ENCODE measurements around the gene DIS3L2.

The DIS3L2 gene

GRCh38 chr2:232260075-232260474, 298.6 kb downstream of the DIS3L2 start:
- no peak for DNase-seq

- DNase-seq: no peak
These were observed 300.3 kb downstream of the DIS3L2 start for GRCh38 chr2:232261776-232262175.

GRCh38 chr2:232263295-232263694, 301.8 kb downstream of the DIS3L2 start:
- no peak for DNase-seq

GRCh38 chr2:232264081-232264480, 302.6 kb downstream of the DIS3L2 start:
- no peak for DNase-seq

GRCh38 chr2:232265329-232265728, 303.8 kb downstream of the DIS3L2 start:
- DNase-seq: no peak

GRCh38 chr2:232268636-232269165, 307.2 kb downstream of the DIS3L2 start:
- no peak for DNase-seq

- no peak for DNase-seq
These were observed 308.4 kb downstream of the DIS3L2 start for GRCh38 chr2:232269867-232270266.

- no peak for DNase-seq
These were observed 312.6 kb downstream of the DIS3L2 start for GRCh38 chr2:232273903-232274643.

GRCh38 chr2:232275670-232276069, 314.2 kb downstream of the DIS3L2 start:
- DNase-seq: no peak

GRCh38 chr2:232276084-232276732, 314.7 kb downstream of the DIS3L2 start:
- no peak for DNase-seq

- no peak for DNase-seq
These were observed 315.3 kb downstream of the DIS3L2 start for GRCh38 chr2:232276733-232277313.

- no peak for DNase-seq
These were observed 317.0 kb downstream of the DIS3L2 start for GRCh38 chr2:232278534-232278933.

GRCh38 chr2:232280341-232280740, 318.8 kb downstream of the DIS3L2 start:
- DNase-seq: no peak

GRCh38 chr2:232281858-232282507, 320.5 kb downstream of the DIS3L2 start:
- DNase-seq: no peak

GRCh38 chr2:232282508-232283055, 321.1 kb downstream of the DIS3L2 start:
- DNase-seq: peak in 1 of 51 donors; percentile 13

- DNase-seq: no peak
These were observed 324.7 kb downstream of the DIS3L2 start for GRCh38 chr2:232286001-232286868.

GRCh38 chr2:232287316-232287715, 325.8 kb downstream of the DIS3L2 start:
- DNase-seq: no peak

GRCh38 chr2:232288489-232289030, 327.0 kb downstream of the DIS3L2 start:
- DNase-seq: peak in 1 of 51 donors; percentile 36

GRCh38 chr2:232290668-232291067, 329.2 kb downstream of the DIS3L2 start:
- DNase-seq: no peak

- DNase-seq: no peak
These were observed 329.8 kb downstream of the DIS3L2 start for GRCh38 chr2:232291343-232291742.

All from hypothalamus (tissue), 51 donors.